Keratinocyte (primary cell): Measurements from ENCODE around the gene ROR2.

Experiments
- CTCF ChIP-seq, 3 experiments: IDR thresholded peaks in 1 of 3; conservative IDR thresholded peaks in 1 of 3; optimal IDR thresholded peaks in 1 of 3; 2 replicates in 2 of 3; 3 replicates in 1 of 3; pipeline versions ENCODE3 to v1.5.1; 2011; ENCODE audit warnings: low read length in 3 of 3, mild to moderate bottlenecking in 3 of 3, moderate library complexity in 2 of 3, control low read depth in 1 of 3, inconsistent platforms in 1 of 3; ENCODE audit not compliant: insufficient read depth in 2 of 3; ENCODE audit errors: extremely low read depth in 1 of 3
- EZH2 ChIP-seq: IDR thresholded peaks from one replicate; pipeline ENCODE4 v1.6.1; 2012; ENCODE audit warnings: inconsistent platforms, mild to moderate bottlenecking, low read length, moderate library complexity

DNA sequence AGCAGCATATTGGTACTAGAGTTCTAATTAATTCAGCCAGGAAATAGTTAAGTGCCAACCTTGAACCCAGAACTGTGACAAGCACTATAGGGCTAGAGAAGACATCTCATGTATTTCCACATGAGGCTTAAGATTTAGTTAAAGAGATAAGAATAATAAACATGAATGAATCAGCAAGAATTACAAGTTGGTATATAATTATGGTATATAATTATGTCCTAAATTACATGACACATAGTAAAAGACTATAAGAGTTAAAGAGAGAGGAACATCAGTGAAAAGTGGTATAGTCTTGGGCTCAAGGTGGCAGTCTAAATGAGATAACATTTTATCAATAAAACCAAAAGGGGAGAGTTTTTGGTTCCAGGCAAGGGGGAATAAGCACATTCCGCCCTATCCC is 303.3 kb downstream of the ROR2 start:
- no peak for TF ChIP-seq CTCF (optimal IDR thresholded peaks at IDR 0.05 in 1 of 3, IDR thresholded peaks at IDR 0.05 in 1 of 3, conservative IDR thresholded peaks at IDR 0.05 in 1 of 3; ENCODE audit: extremely low read depth in 1 of 3, insufficient read depth in 2 of 3, low read length in 3 of 3)
- no peak for TF ChIP-seq EZH2
